Psoas muscle (tissue), 8 donors: ENCODE measurements around the gene ATP13A5. TPM values are rescaled to one million over a fixed set of nuclear protein-coding genes. Genes with fewer than 3 reads are reported as not detected.

Source experiments
- ATAC-seq, 4 donors: fragments of 200-7000 bp; cut with Tn5 transposase; one replicate each; pipeline ENCODE4 v1.9.1; 2020; ENCODE audit warnings: moderate library complexity in 3 of 4, mild to moderate bottlenecking in 2 of 4
- DNase-seq, 2 donors: peaks; one replicate each; pipeline ENCODE4 v3.0.0-alpha.2; 2020
- H3K27ac ChIP-seq: fragments of 200-600 bp; one replicate; pipeline ENCODE4 v1.8.0; 2022
- H3K27me3 ChIP-seq, 3 donors: fragments of 200-600 bp in 1 of 3; one replicate each; pipeline versions ENCODE4 v1.6.1 to v1.8.0; 2013 to 2022; ENCODE audit warnings: low read length in 2 of 3, mild to moderate bottlenecking in 2 of 3, moderate library complexity in 1 of 3; ENCODE audit not compliant: insufficient read depth in 3 of 3
- H3K36me3 ChIP-seq, 2 donors: fragments of 200-600 bp in 1 of 2; one replicate each; pipeline versions ENCODE4 v1.6.1 to v1.8.0; 2013 to 2022; ENCODE audit warnings: low read depth in 1 of 2, mild to moderate bottlenecking in 1 of 2, moderate library complexity in 1 of 2; ENCODE audit not compliant: insufficient read depth in 1 of 2
- H3K4me1 ChIP-seq: fragments of 200-600 bp; one replicate; pipeline ENCODE4 v1.8.0; 2022
- H3K4me3 ChIP-seq: fragments of 200-600 bp; one replicate; pipeline ENCODE4 v1.8.0; 2022; ENCODE audit warnings: mild to moderate bottlenecking
- H3K9me3 ChIP-seq: fragments of 200-600 bp; one replicate; pipeline ENCODE4 v1.8.0; 2022
- CTCF ChIP-seq: fragments of 200-600 bp; IDR thresholded peaks from one replicate; pipeline ENCODE4 v1.8.0; 2022; ENCODE audit warnings: antibody characterized with exemption
- WGBS, 3 donors: extraction: QIAGEN DNeasy Blood & Tissue Kit; methylation state at CpG; one replicate each; pipeline versions ENCODE4 v1.1.6 to v1.1.7; 2013; 5-methylcytosine and 5-hydroxymethylcytosine counted together
- intact Hi-C, 2 donors: fragments of 100-400 bp; cut with DNase I; formaldehyde crosslinking; loops; one replicate each; pipeline versions ENCODE4 v1.11.0 to v1.14.2; 2022
- polyA plus RNA-seq, 3 donors: library from polyadenylated mRNA; stranded (reverse); fragments of 200-250 nt; gene quantifications; one replicate each; pipeline ENCODE4 v1.2.3, GENCODE V29; 2013
- total RNA-seq, 4 donors: library from RNA; stranded (reverse); fragmentation: NEBNext Ultra II Directional in 2 of 4; extraction: Animal tissue kit (Norgen Biotek cat#: 25700) in 2 of 4; gene quantifications; one replicate each; pipeline versions ENCODE4 v1.2.1 to v1.2.4, GENCODE V29; 2021 to 2023
- donor health status: healthy with polysubstance abuse.
- donor health status: DM: no; HTN: no; CAD: no; lungs with moderate emphysema.
- donor health status: Bipolar disorder and iron deficiency.
- donor health status: healthy.
- donor health status: DM: yes; HTN: yes; CAD: no.
- donor health status: DM: no; HTN: no; CAD: no.
- donor health status: DM: no; HTN: no; CAD: no.
- donor health status: DM: yes; HTN: yes; CAD: no.

The ATP13A5 gene
- total and polyA plus RNA-seq, 7 donors, result 0.07 TPM; not detected in 6

- Histone ChIP-seq H3K27ac (no peak overlapping the region), H3K27me3 (no peaks in the 10 kb centered on the region), H3K4me1 (no peaks in the 10 kb centered on the region), H3K4me3 (no peak overlapping the region), H3K36me3 (no peaks in the 10 kb centered on the region), H3K9me3 (no peaks in the 10 kb centered on the region)
- 27 to 42% (median 37%) methylated on average over 1 of the region's 1 CpG for WGBS, 3 donors
- DNase-seq (no peak), ATAC-seq (no peak)
- no peak for TF ChIP-seq CTCF
- intact Hi-C loops, result no loop called here
Measured at GRCh38 chr3:193407688-193408087, 29.1 kb upstream of the ATP13A5 start.

GRCh38 chr3:193407112-193407511, 28.6 kb upstream of the ATP13A5 start:
- ATAC-seq (no peak), DNase-seq (no peak)
- Histone ChIP-seq H3K4me3 (no peak overlapping the region), H3K27me3 (no peaks in the 10 kb centered on the region), H3K27ac (no peak overlapping the region), H3K36me3 (no peaks in the 10 kb centered on the region), H3K4me1 (no peaks in the 10 kb centered on the region), H3K9me3 (no peaks in the 10 kb centered on the region)
- WGBS, 3 donors, result 48 to 52% (median 50%) methylated on average over 6 of the region's 6 CpGs
- intact Hi-C loops, result no loop called here
- TF ChIP-seq CTCF, result no peak

GRCh38 chr3:193403307-193403706, 24.8 kb upstream of the ATP13A5 start:
- no peak for DNase-seq
- 85 to 90% (median 86%) methylated on average over 2 of the region's 2 CpGs for WGBS, 3 donors
- Histone ChIP-seq H3K9me3 (no peaks in the 10 kb centered on the region), H3K27ac (no peak overlapping the region), H3K27me3 (no peaks in the 10 kb centered on the region), H3K4me1 (no peaks in the 10 kb centered on the region), H3K36me3 (no peaks in the 10 kb centered on the region), H3K4me3 (no peak overlapping the region)
- intact Hi-C loops, result no loop called here
- no peak for ATAC-seq
- no peak for TF ChIP-seq CTCF

- Histone ChIP-seq H3K36me3 (no peaks in the 10 kb centered on the region), H3K27me3 (no peaks in the 10 kb centered on the region), H3K9me3 (no peaks in the 10 kb centered on the region), H3K4me3 (no peak overlapping the region), H3K27ac (no peak overlapping the region), H3K4me1 (no peaks in the 10 kb centered on the region)
- ATAC-seq (no peak), DNase-seq (no peak)
- no peak for TF ChIP-seq CTCF
- intact Hi-C loops, result no loop called here
Measured at GRCh38 chr3:193400304-193400703, 21.8 kb upstream of the ATP13A5 start.

GRCh38 chr3:193396451-193397244, 18.1 kb upstream of the ATP13A5 start:
- 69 to 76% (median 71%) methylated on average over 7 of the region's 7 CpGs for WGBS, 3 donors
- H3K36me3 ChIP-seq, result no peaks in the 10 kb centered on the region
- no peak for ATAC-seq

More at GRCh38 chr3:193396451-193397244, 18.1 kb upstream of the ATP13A5 start:
- H3K4me3 ChIP-seq, result no peak overlapping the region
- no peak for DNase-seq
- intact Hi-C loops, result no loop called here
- TF ChIP-seq CTCF, result no peak
- no peaks in the 10 kb centered on the region for H3K4me1 ChIP-seq
- H3K27me3 ChIP-seq, result no peaks in the 10 kb centered on the region
- no peaks in the 10 kb centered on the region for H3K9me3 ChIP-seq
- no peak overlapping the region for H3K27ac ChIP-seq
